Measurements from ENCODE around the gene CD46.

CD46 gene

GRCh38 chr1:207803678-207804077, 51.8 kb downstream of the CD46 start:
- no peak for TF ChIP-seq POLR2AphosphoS5 (IDR thresholded peaks at IDR 0.05; ENCODE audit: low read depth)
- TF ChIP-seq CTCF (IDR thresholded peaks at IDR 0.05; ENCODE audit: insufficient read depth, low read length): no peak
- TF ChIP-seq GABPA (IDR thresholded peaks at IDR 0.05; ENCODE audit: low read depth): no peak
- DNase-seq (ENCODE audit: low read depth in 1 of 2, low spot score in 1 of 2): no peak
- Histone ChIP-seq H3K4me3 (replicated peaks; ENCODE audit: insufficient read depth, low read length) (no peak overlapping the region), H3K27ac (replicated peaks) (no peak overlapping the region), H3K27me3 (ENCODE audit: insufficient read depth, poor library complexity, severe bottlenecking) (no peaks in the 10 kb centered on the region)

- H3K27me3 ChIP-seq (ENCODE audit: insufficient read depth, poor library complexity, severe bottlenecking): no peaks in the 10 kb centered on the region
- TF ChIP-seq GABPA (IDR thresholded peaks at IDR 0.05; ENCODE audit: low read depth): no peak
- no peak for TF ChIP-seq POLR2AphosphoS5 (IDR thresholded peaks at IDR 0.05; ENCODE audit: low read depth)
- no peak for TF ChIP-seq REST (IDR thresholded peaks at IDR 0.05; ENCODE audit: insufficient replicate concordance, low read depth)
- TF ChIP-seq SPI1 (IDR thresholded peaks at IDR 0.05; ENCODE audit: borderline replicate concordance, low read depth): no peak
- no peak for TF ChIP-seq CTCF (IDR thresholded peaks at IDR 0.05; ENCODE audit: insufficient read depth, low read length)
- H3K4me3 ChIP-seq (replicated peaks; ENCODE audit: insufficient read depth, low read length): no peak overlapping the region
- H3K27ac ChIP-seq (replicated peaks): no peak overlapping the region
- DNase-seq (ENCODE audit: low read depth in 1 of 2, low spot score in 1 of 2): no peak
These were observed 53.0 kb downstream of the CD46 start for GRCh38 chr1:207804721-207805468.

- no peak overlapping the region for H3K27ac ChIP-seq (replicated peaks)
- no peak overlapping the region for H3K4me3 ChIP-seq (replicated peaks; ENCODE audit: insufficient read depth, low read length)
- H3K27me3 ChIP-seq (ENCODE audit: insufficient read depth, poor library complexity, severe bottlenecking): no peaks in the 10 kb centered on the region
- no peak for TF ChIP-seq GABPA (IDR thresholded peaks at IDR 0.05; ENCODE audit: low read depth)
- no peak for TF ChIP-seq CTCF (IDR thresholded peaks at IDR 0.05; ENCODE audit: insufficient read depth, low read length)
- TF ChIP-seq REST (IDR thresholded peaks at IDR 0.05; ENCODE audit: insufficient replicate concordance, low read depth): no peak
- no peak for TF ChIP-seq SPI1 (IDR thresholded peaks at IDR 0.05; ENCODE audit: borderline replicate concordance, low read depth)
- no peak for TF ChIP-seq POLR2AphosphoS5 (IDR thresholded peaks at IDR 0.05; ENCODE audit: low read depth)
- no peak for DNase-seq (ENCODE audit: low read depth in 1 of 2, low spot score in 1 of 2)
These were observed 54.1 kb downstream of the CD46 start for GRCh38 chr1:207805841-207806421.

Measured in HL-60 (cell line).